Limb (tissue), 2 donors: ENCODE results near the gene VTI1A.

Source experiments
- DNase-seq, 2 donors: peaks; one replicate each; pipeline ENCODE4 v3.0.0-alpha.2; 2016; ENCODE audit errors: extremely low spot score in 2 of 2

VTI1A gene

GRCh38 chr10:112805254-112805590 lies 358.2 kb downstream of the VTI1A start:
- no peak for DNase-seq

- DNase-seq, result peak in 1 of 2 donors; percentile 1
Measured at GRCh38 chr10:112805701-112806100, 358.7 kb downstream of the VTI1A start.

GRCh38 chr10:112807013-112807412 lies 360.0 kb downstream of the VTI1A start:
- DNase-seq, result peak in 1 of 2 donors; percentile 1

- no peak for DNase-seq
Measured at GRCh38 chr10:112809736-112810135, 362.7 kb downstream of the VTI1A start.

GRCh38 chr10:112810711-112811151 lies 363.7 kb downstream of the VTI1A start:
- peak in 1 of 2 donors; percentile 21 for DNase-seq

- peak; percentile 64 to 79 for DNase-seq
Measured at GRCh38 chr10:112811741-112812551, 364.9 kb downstream of the VTI1A start.

GRCh38 chr10:112812586-112812985 lies 365.6 kb downstream of the VTI1A start:
- DNase-seq, result no peak

GRCh38 chr10:112813866-112814591 lies 367.0 kb downstream of the VTI1A start:
- DNase-seq, result no peak

- DNase-seq, result no peak
Measured at GRCh38 chr10:112815269-112816032, 368.4 kb downstream of the VTI1A start.

- no peak for DNase-seq
Measured at GRCh38 chr10:112816033-112816430, 369.0 kb downstream of the VTI1A start.

- DNase-seq, result no peak
Measured at GRCh38 chr10:112816891-112817290, 369.9 kb downstream of the VTI1A start.

- DNase-seq, result no peak
Measured at GRCh38 chr10:112817981-112818777, 371.2 kb downstream of the VTI1A start.

GRCh38 chr10:112819231-112819630 lies 372.2 kb downstream of the VTI1A start:
- DNase-seq, result no peak

- no peak for DNase-seq
Measured at GRCh38 chr10:112820320-112820719, 373.3 kb downstream of the VTI1A start.

- DNase-seq, result no peak
Measured at GRCh38 chr10:112821038-112821437, 374.0 kb downstream of the VTI1A start.

GRCh38 chr10:112821663-112822062 lies 374.6 kb downstream of the VTI1A start:
- DNase-seq, result no peak

GRCh38 chr10:112823007-112823406 lies 376.0 kb downstream of the VTI1A start:
- no peak for DNase-seq

- DNase-seq, result no peak
Measured at GRCh38 chr10:112823604-112824003, 376.6 kb downstream of the VTI1A start.

GRCh38 chr10:112826018-112826697 lies 379.1 kb downstream of the VTI1A start:
- no peak for DNase-seq

GRCh38 chr10:112827086-112827485 lies 380.1 kb downstream of the VTI1A start:
- DNase-seq, result no peak

- DNase-seq, result no peak
Measured at GRCh38 chr10:112827951-112828350, 380.9 kb downstream of the VTI1A start.
